NB4 (cell line): ENCODE results near the gene NUMB.
A peak's percentile ranks its signal among the peaks of the same experiment; 100 is the strongest.

Experiments used
- DNase-seq: peaks from one replicate; pipeline ENCODE4 v3.0.0; 2010; ENCODE audit warnings: low read depth
- H3K4me3 ChIP-seq: one replicate; pipeline ENCODE4 v1.5.1; 2011; ENCODE audit warnings: mild to moderate bottlenecking, low read depth, low read length, moderate library complexity
- MAX ChIP-seq: IDR thresholded peaks from 2 replicates; pipeline ENCODE4 v1.6.1; 2011; ENCODE audit warnings: low read depth, low read length
- MYC ChIP-seq: IDR thresholded peaks from 2 replicates; pipeline ENCODE4 v1.6.1; 2011; ENCODE audit warnings: low read depth, low read length
- POLR2A ChIP-seq: IDR thresholded peaks from 2 replicates; pipeline ENCODE4 v1.6.1; 2011; ENCODE audit warnings: mild to moderate bottlenecking; ENCODE audit not compliant: insufficient read length; ENCODE audit errors: extremely low read depth
- TF ChIP-seq, protein P1 (sequence below): IDR thresholded peaks from one replicate; pipeline ENCODE4 v1.5.1; 2012; ENCODE audit warnings: low read depth, low read length

The NUMB gene

GRCh38 chr14:73383356-73383755 lies 75.0 kb downstream of the NUMB start:
- TF ChIP-seq POLR2A, result no peak
- no peak for DNase-seq
- no peak overlapping the region for H3K4me3 ChIP-seq

DNA sequence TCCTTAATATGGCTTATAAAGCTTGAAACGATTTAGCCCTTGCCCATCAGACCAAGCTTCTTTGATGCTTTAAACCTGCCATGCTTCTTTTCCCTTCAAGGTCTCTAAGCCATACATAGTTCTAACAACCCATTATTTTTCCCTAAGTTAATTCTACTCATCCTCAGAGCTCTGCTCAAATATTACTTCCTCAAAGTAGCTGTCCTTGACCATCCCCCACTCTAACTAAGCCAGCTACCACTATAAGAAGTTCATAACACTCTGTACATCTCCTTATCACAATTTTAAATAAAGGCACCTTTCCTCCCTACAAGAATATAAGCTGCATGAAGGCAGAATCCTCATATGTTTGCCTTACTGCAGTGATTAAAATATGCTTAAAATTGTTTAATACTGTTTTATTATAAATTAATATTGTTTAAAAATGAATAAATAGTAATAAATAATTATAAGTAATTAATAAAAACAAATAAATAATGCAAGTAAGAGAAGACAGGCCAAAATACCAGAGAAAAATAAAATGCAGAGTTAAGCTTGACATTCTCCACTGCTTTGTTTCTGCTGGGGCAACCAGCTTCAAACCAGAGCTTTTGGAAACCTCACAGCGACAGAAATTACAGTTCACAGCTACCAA lies 76.8 kb downstream of the NUMB start:
- TF ChIP-seq, protein P1, sequence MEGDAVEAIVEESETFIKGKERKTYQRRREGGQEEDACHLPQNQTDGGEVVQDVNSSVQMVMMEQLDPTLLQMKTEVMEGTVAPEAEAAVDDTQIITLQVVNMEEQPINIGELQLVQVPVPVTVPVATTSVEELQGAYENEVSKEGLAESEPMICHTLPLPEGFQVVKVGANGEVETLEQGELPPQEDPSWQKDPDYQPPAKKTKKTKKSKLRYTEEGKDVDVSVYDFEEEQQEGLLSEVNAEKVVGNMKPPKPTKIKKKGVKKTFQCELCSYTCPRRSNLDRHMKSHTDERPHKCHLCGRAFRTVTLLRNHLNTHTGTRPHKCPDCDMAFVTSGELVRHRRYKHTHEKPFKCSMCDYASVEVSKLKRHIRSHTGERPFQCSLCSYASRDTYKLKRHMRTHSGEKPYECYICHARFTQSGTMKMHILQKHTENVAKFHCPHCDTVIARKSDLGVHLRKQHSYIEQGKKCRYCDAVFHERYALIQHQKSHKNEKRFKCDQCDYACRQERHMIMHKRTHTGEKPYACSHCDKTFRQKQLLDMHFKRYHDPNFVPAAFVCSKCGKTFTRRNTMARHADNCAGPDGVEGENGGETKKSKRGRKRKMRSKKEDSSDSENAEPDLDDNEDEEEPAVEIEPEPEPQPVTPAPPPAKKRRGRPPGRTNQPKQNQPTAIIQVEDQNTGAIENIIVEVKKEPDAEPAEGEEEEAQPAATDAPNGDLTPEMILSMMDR, result no peak
- peak; percentile 67 for DNase-seq
- H3K4me3 ChIP-seq, result no peak overlapping the region

DNA sequence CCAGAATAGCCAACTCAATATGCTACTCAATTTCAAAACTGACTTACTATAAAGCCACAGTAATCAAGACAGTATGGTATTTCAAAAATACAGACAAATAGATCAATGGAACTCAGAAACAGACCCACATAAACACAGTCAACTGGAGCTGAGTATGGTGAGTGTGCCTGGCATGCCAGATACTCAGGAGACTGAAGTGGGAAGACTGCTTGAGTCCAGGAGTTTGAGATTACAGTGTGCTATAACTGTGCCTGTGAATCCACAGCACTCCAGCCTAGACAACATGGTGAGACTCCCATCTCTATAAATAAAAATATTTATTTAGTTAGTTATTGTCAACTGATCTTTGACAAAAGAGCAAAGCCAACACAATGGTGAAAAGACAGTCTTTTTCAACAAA lies 81.8 kb downstream of the NUMB start:
- TF ChIP-seq POLR2A (no peak), MAX (no peak), MYC (no peak)
- TF ChIP-seq, protein P1, result no peak
- no peak for DNase-seq
- H3K4me3 ChIP-seq, result no peak overlapping the region

DNA sequence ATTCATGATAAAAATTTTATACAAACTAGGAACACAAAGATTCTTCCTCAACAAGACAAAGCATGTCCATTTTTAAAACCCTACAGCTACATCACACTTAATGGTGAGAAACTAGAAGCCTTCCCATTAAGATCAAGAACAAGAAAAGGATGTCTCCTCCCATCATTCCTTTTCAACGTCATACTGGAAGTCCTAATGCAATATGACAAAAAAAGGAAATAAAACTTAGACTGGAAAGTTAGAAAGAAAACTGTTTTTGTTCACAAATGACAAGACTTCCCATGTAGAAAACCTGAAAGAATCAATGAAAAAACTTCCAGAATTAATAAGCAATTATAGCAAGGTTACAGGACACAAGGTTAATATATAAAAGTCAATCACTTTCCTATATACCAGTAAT lies 82.5 kb downstream of the NUMB start:
- H3K4me3 ChIP-seq, result no peak overlapping the region
- TF ChIP-seq POLR2A, result no peak
- TF ChIP-seq MYC, result no peak
- TF ChIP-seq MAX, result no peak
- TF ChIP-seq, protein P1, result no peak
- no peak for DNase-seq

DNA sequence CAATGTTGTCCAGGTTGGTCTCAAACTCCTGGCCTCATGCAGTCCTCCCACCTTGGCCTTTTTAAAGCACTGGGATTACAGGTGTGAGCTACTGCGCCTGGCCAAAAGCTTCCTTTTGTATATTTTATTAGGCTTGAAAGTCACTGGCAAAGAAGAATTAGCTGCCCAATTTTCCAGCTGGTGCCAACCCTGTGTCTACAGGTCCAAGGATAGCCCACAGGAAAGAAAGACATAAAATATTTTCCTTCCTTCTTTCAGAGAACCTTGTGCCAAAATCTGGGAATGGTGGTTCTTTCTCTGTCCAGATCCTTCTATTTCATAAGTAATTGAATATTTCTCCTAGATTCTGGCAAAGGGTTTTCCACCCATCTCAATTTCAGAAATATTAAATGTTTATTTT lies 84.1 kb downstream of the NUMB start:
- no peak for TF ChIP-seq POLR2A
- TF ChIP-seq, protein P1, result no peak
- DNase-seq, result no peak
- no peak overlapping the region for H3K4me3 ChIP-seq

- no peak overlapping the region for H3K4me3 ChIP-seq
- no peak for DNase-seq
- TF ChIP-seq, protein P1, result no peak
- TF ChIP-seq MYC (no peak), MAX (no peak), POLR2A (no peak)
Measured at GRCh38 chr14:73372529-73372928, 85.8 kb downstream of the NUMB start.
